Measurements from ENCODE around the gene CCDC85B.

GRCh38 chr11:65870307-65870658 lies 20.2 kb upstream of the CCDC85B start:
- no peak for TF ChIP-seq SIN3A (IDR thresholded peaks at IDR 0.05; ENCODE audit: borderline replicate concordance, insufficient read depth, low read depth, low read length)
- no peak for TF ChIP-seq POLR2AphosphoS5 (IDR thresholded peaks at IDR 0.05; ENCODE audit: low read depth, low read length)
- TF ChIP-seq, protein P1, sequence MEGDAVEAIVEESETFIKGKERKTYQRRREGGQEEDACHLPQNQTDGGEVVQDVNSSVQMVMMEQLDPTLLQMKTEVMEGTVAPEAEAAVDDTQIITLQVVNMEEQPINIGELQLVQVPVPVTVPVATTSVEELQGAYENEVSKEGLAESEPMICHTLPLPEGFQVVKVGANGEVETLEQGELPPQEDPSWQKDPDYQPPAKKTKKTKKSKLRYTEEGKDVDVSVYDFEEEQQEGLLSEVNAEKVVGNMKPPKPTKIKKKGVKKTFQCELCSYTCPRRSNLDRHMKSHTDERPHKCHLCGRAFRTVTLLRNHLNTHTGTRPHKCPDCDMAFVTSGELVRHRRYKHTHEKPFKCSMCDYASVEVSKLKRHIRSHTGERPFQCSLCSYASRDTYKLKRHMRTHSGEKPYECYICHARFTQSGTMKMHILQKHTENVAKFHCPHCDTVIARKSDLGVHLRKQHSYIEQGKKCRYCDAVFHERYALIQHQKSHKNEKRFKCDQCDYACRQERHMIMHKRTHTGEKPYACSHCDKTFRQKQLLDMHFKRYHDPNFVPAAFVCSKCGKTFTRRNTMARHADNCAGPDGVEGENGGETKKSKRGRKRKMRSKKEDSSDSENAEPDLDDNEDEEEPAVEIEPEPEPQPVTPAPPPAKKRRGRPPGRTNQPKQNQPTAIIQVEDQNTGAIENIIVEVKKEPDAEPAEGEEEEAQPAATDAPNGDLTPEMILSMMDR (IDR thresholded peaks at IDR 0.05) = no peak

All from Panc1 (cell line).